ENCODE results near the gene MYH11. TPM values are rescaled to one million over a fixed set of nuclear protein-coding genes. Genes with fewer than 3 reads are reported as not detected.
A peak's percentile ranks its signal among the peaks of the same experiment; 100 is the strongest.
"Not testable (repeated sequence)": the region's sequence is repeated elsewhere in the genome, so short reads cannot be mapped to it uniquely, and the experiment has no call there.

Gene MYH11
- total RNA-seq, 1 experiment from 2014 or later: 0.03 TPM

DNA sequence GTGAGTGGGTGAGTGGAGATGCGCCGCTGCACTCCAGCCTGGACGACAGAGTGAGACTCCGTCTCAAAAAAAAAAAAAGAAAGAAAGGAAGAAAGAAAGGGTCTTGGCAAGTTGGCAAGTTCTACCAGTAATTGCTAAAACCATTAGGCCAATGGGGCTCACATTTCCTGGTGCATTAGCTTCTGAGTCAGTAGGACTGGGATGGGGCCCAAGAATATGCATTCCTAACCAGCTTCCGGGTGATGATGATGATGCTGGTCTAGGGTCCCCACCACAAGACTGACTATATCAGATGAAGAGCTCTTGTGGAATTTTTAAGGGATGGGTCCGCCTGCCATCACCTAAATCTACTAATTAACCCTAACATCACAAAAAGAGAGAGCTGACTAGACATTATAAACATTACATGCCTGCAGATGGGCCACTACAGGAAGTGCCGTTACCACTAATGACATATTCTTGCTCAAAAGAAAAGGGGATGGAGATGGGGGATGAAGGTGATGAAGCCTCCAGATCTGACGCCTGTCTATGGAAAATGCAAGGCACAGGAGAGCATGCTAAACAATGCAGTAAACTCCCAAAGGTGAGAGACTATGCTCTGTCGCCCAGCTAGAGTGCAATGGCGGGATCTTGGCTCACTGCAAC, 13.1 kb downstream of the MYH11 start:
- peak; percentile 63 for DNase-seq (ENCODE audit: low read depth)

DNA sequence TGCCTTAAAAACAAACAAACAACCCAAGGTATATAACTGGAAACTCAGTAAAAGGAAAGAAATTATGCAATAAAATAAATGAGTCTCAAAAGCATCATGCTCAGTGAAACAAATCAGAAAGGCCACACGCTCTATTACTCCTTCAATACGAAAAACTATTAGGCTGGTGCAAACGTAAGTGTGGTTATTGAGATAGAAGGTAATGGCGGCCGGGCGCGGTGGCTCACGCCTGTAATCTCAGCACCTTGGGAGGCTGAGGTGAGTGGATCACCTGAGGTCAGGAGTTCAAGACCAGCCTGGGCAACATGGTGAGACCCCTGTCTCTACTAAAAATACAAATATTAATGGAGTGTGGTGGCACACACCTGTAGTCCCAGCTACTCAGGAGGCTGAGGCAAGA, 17.6 kb downstream of the MYH11 start:
- not testable (repeated sequence) for DNase-seq (ENCODE audit: low read depth)

DNA sequence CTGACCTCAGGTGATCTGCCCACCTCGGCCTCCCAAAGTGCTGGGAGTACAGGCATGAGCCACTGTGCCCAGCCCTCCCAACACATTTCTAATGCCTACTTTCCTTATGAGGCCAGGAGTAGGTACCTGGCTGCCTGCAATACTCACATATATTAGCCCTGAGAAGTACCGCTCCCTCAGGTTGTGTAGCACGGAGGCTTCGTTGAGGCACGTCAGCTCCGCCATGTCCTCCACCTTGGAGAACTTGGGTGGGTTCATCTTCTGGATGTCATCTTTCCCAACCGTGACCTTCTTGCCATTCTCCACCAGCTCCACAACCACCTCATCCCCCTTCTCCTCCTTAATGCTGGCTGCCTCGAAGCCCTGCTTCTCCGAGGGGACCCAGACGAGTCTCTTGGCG, 19.1 kb downstream of the MYH11 start:
- DNase-seq (ENCODE audit: low read depth): no peak

DNA sequence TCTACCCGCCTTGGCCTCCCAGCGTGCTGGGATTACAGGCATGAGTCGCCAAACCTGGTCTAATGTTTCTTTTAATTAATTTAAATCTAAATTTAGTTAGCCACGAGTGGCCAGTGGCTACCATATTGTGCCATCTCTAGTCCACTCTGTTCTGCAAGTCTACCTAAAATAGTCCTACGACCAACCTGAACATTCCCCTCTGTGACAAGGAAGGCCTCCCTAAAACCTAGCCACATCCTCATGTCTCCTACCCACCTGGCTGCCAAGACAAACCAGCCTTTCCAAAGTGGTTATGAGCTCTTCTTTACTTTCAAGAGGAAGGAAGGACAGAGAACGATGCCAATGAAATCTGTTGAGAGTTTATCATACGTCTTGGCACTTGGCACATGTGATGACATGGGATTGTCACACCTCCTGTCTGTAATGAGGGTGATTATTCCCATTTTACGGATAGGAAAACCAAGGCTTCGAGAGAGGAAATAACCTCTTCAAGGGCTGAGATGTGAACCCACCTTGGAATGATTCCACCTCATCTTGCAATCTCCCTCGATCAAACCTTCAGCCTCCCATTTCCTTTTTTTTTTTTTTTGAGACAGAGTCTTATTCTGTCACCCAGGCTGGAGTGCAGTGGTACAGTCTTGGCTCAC, 19.7 kb downstream of the MYH11 start:
- DNase-seq (ENCODE audit: low read depth): no peak

DNA sequence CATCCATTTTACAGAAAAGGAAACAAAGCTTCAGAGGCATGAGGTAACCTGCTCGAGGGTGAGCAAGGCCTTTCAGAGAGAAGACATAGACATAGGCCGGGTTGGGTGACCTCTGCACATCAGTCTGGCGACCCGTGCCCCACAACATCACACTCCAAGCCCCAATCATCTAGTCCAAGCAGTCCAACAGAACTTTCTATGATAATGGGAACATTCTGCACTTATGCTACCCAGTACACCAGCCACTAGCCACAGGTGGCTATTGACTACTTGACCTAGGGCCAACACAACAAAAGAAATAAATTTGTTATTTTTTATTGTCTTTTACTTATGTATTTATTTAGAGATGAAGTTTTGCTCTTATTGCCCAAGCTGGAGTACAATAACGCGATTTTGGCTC, 20.8 kb downstream of the MYH11 start:
- DNase-seq (ENCODE audit: low read depth): no peak

DNA sequence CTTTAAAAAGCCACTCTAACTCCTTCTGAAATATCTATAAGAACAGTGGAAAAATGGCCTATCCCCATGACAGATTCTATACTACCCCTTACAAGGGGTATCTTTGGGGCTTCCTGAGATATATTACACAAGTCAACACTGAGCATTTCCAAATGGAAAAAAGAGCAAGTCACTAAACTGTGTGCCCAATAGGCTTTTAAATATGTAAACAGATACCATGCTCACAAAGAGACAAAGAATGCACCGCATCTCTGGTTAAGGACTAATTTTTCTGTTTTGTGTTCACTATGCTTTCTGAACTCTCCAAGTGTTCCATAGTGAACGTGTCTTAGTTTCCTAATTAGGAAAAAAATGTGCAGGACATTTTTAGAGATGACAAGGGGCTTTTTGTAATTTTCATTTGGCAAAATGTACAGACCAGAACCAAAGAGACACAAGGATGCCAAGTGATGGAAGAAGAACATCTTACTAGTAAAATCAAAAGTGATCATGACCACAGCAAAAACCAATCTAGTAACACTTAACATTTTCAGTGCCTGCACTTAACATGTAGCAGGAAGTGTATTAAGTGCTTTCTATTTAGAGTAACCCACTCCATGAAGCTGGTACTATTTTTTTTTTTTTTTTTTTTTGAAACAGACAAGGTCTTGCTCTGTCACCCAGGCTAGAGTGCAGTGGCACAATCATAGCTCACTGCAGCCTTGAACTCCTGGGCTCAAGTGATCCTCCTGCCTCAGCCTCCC, 21.5 kb downstream of the MYH11 start:
- no peak for DNase-seq (ENCODE audit: low read depth)

DNA sequence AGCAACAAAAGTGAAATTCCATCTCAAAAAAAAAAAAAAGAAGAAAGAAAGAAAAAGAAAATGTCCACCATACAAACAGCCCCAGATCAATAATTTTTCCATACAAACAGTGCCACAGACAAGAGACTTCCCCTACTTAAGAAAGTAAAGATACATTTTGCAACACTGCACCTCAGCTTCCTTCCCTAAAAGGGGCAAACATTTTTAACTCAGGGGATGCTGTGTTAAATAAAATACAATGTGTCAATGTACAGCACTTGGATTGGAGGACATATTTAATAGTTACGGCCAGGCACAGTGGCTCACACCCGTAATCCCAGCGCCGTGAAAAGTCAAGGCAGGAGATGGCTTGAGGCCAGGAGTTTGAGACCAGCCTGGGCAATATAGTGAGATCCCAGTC, 22.3 kb downstream of the MYH11 start:
- DNase-seq (ENCODE audit: low read depth): no peak

DNA sequence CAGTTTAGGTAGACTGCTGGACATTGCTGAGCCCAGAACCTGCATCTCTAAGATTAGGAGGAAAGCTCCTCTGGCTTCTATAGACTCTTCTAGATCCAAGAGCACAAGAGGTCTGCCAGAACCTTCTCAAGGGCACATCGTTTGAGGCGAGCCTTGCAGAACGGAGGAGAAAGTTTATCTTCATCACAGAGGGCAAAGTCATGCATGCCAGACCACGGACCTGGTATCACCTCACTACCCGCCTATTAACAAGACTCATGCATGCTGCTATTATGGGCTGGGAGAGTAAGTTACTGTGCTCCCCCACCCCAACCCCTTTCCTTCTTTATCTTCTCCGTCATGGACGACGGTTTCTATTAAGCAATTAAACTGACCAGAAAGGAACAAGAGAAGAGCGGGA, 23.3 kb downstream of the MYH11 start:
- DNase-seq (ENCODE audit: low read depth): no peak

DNA sequence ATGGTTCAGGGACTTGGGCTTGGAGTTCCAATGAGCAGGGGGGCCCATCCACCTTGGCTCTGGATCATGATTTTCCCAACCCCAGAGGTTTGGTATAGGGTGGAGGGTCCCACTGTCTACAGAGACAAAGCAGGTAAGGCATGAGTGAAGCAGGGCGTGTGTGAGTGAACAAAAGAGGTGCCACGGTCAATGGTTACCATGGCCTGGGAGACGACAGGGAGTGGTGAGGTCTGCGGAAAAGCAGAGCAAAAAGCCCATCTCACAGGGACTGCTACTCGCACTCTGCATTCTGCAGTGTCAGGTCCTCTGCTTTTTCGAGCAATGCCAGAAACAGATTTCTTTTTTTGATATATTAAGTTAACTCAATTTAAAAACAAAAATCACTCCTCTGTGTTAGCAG, 24.6 kb downstream of the MYH11 start:
- DNase-seq (ENCODE audit: low read depth): no peak

DNA sequence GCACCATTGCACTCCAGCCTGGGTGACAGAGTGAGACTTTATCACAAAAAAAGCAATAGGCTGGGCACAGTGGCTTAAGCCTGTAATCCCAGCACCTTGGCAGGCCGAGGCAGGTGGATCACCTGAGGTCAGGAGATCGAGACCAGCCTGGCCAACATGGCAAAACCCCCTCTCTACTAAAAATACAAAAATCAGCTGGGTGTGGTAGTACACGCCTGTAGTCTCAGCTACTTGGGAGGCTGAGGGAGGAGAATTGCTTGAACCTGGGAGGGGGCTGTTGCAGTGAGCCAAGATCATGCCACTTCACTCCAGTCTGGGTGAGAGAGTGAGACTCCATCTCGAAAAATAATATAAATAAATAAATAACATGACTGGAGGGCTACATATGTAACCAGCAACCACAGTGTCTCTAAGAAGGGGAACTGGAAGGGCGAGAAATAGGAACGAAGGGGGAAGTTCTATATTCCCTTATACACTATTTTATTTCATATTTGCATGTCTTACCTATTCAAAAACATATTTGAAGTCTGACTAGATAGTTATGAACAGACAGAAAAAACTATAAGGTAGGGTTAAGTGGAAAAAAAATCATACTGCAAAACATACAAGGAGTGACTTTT, 25.9 kb downstream of the MYH11 start:
- DNase-seq (ENCODE audit: low read depth): no peak

DNA sequence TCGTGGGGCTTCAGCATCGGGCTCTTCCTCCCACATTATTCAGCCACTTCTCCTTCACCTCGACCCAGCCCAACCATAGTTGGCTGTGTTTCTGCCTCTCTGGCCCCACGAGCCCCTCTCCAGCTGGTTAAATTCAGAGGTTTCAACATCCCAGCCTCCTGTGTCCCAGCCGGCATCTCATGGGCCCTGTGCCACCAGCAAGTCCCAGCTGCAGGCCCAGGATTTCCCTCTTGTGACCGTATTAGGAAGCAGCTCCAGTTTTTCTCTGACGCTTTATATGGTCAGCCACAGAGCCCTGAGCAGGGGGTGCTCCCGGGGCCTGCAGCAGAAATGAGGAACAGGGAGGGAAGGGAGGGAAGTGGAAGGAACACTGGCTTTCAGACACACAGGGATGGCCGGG, 27.4 kb downstream of the MYH11 start:
- no peak for DNase-seq (ENCODE audit: low read depth)

DNA sequence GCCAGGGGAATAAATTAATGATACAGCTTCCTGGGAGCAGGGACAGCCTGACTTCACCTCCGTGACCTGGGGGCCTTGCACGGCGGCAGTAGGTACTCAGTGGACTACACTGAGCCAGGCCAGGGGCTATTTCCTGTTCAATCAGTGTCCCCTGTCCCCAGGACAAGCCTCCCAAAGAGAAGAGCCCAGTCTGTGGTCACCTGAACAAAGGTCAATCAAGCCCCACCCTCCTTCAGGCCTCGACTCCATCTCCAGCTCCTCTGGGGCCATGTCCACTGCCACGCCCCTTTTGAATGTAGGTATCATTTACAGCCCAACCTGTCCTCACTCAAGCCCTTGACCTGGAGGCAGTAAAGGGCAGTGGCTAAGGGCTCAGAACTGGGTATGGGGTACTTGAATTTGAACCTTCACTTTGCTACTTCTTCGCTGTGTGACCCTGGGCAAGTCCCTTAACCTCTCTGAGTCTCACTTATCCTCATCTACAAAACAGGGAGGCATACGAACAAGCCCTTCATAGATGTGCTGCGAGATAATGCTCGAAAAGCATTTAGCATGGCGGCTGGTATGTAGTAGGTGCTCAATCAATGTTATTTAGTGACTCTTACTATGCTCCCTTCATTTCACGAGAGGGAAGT, 29.0 kb downstream of the MYH11 start:
- no peak for DNase-seq (ENCODE audit: low read depth)

DNA sequence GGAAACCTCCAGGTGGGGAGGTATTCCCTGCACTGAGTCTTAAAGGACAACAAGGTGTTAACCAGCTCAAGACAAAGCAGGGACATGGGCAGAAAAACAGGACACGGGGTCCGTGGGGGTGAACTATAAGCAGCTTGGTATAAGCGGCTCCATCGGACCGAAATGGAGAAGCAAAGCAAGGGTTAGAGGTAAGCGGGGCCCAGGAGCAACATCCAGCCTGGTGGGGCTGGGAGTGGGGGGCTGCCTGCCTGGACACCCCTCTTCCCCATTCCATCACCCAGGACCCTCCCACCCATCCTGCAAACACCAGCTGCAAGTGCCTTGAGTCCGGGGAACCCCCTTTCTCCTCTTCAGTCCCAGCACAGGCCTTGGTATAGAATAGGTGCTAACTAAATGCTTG, 29.5 kb downstream of the MYH11 start:
- DNase-seq (ENCODE audit: low read depth): no peak

DNA sequence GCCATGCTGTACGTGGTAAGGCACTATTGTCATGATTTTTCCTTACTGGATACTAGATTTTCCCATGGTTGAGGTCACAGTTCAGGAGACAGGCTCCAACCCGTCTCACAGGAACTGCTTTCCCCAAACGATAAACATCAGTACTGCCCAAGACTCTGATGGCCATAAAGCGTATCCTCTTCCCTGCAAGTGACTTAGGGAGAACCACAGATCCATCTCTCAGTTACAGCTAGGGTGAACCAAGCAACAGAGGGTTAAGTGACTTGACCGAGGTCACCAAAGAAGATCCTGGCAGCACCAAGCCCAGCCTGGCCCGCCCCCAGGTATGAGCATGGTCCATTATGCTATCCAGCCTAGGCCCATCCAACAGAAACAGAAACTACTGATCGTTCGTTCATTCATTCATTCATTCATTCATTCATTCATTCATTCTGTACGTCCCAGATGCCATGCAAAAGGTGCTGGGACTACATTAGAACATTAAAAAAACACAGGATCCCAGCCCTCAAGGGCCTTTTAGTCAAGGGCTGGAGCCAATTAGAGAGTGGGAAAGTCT, 31.0 kb downstream of the MYH11 start:
- no peak for DNase-seq (ENCODE audit: low read depth)

DNA sequence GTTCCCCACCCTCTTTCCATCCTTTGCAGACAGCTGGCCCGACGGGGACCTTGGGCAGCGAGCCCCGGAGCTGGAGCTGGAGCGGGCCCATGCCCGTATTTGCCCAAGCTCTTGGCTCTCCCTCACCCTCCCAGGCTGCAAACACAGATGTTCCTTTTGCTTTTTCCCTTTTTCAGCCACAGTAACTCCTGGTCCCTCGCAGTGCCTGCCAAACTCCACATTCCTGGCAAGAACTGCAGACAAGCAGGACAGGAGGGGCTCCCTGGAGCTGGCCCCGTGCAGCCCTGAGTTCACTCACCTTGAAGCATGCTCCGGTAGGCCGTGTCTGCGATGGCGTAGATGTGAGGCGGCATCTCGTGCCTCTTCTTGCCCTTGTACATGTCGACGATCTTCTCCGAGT, 33.9 kb downstream of the MYH11 start:
- no peak for DNase-seq (ENCODE audit: low read depth)

DNA sequence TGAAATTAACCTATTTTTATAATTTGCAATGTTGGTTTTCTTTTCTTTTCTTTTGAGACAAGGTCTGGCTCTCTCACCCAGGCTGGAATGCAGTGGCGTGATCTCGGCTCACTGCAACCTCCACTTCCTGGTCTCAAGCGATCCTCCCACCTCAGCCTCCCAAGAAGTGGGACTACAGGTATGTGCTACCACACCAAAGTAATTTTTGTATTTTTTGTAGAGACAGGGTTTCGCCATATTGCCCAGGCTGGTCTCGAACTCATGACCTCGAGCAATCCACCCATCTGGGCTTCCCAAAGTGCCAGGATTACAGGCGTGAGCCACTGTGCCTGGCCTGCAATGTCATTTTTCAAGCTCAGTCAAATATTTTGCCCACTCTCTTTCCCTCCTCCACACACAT, 36.0 kb downstream of the MYH11 start:
- no peak for DNase-seq (ENCODE audit: low read depth)

DNA sequence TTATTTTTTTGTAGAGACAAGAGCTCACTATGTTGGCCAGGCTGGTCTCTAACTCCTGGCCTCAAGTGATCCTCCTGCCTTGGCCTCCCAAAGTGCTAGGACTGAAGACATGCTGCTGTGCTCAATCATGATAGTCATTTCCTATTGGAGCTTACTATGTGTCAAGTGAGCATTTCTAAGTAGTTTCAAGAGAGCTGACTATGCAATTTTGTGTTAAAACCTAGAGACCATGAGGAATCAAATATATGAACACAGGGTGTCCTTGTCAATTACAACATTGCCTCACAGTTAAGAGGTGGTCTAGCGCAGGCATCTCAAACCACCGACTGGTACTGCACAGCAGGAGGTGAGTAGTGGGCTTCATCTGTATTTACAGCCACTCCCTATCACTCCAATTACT, 37.8 kb downstream of the MYH11 start:
- DNase-seq (ENCODE audit: low read depth): no peak

DNA sequence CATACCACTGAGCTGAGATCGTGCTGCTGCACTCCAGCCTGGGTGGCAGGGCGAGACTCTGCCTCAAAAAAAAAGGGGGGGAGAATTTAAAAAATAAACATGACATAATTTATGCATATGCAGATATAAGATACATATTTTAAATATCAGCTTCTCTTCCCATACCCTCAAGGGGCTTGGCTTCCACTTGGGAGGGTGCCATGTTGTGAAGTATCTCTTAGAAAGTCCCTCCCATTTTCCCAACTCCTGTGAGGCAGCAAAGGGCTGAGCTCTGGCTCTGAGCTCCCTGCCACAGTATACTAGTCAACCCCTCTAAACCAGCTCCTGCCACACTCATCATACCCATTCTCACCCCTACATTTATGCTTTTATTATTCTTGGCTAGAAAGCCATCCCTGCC, 39.4 kb downstream of the MYH11 start:
- no peak for DNase-seq (ENCODE audit: low read depth)

DNA sequence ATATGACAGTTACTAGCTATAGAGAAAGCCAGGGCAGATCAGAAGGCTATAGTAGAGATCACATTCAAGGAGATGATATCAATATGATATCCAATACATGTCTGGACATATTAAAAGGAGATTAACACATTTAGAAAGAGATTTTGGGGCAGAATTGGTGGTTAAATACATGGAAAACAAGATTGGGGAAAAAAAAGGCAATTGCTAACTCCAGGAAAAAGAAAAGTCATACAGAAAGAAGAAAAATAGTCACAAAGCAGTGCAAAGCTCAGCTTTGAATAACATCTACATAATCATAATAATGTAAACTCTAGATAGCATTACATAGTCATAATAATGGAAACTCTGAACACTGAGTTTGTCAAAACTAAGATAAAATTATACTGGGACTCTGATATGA, 40.6 kb downstream of the MYH11 start:
- DNase-seq (ENCODE audit: low read depth): no peak

DNA sequence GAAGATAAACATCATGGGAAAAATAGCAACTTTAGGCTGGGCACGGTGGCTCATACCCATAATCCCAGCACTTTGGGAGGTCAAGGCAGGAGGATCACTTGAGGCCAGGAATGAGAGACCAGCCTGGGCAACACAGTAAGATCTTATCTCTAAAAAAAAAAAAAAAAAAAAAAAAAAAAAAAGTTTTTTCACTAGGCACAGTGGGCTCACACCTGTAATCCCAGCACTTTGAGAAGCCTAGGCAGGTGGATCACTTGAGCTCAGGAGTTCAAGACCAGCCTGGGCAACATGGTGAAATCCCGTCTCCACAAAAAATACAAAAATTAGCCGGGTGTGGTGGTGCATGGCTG, 44.5 kb downstream of the MYH11 start:
- DNase-seq (ENCODE audit: low read depth): not testable (repeated sequence)
